ENCODE results near the gene MTFR1L.

The MTFR1L gene

GRCh38 chr1:25811384-25812082 lies 8.2 kb upstream of the MTFR1L start:
- no peak overlapping the region for H3K4me3 Mint-ChIP-seq
- peaks cover 4% of the 10 kb centered on the region for H3K36me3 Mint-ChIP-seq (ENCODE audit: low read depth)
- peaks cover 3% of the 10 kb centered on the region for H3K27me3 Mint-ChIP-seq (ENCODE audit: low read depth, poor library complexity)
- H3K27ac Mint-ChIP-seq = no peak overlapping the region
- H3K4me1 Mint-ChIP-seq = peaks cover 5% of the 10 kb centered on the region
- TF ChIP-seq, protein P1, sequence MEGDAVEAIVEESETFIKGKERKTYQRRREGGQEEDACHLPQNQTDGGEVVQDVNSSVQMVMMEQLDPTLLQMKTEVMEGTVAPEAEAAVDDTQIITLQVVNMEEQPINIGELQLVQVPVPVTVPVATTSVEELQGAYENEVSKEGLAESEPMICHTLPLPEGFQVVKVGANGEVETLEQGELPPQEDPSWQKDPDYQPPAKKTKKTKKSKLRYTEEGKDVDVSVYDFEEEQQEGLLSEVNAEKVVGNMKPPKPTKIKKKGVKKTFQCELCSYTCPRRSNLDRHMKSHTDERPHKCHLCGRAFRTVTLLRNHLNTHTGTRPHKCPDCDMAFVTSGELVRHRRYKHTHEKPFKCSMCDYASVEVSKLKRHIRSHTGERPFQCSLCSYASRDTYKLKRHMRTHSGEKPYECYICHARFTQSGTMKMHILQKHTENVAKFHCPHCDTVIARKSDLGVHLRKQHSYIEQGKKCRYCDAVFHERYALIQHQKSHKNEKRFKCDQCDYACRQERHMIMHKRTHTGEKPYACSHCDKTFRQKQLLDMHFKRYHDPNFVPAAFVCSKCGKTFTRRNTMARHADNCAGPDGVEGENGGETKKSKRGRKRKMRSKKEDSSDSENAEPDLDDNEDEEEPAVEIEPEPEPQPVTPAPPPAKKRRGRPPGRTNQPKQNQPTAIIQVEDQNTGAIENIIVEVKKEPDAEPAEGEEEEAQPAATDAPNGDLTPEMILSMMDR (IDR thresholded peaks at IDR 0.05) = no peak
- DNase-seq = no peak
- H3K9me3 Mint-ChIP-seq = no peaks in the 10 kb centered on the region

DNA sequence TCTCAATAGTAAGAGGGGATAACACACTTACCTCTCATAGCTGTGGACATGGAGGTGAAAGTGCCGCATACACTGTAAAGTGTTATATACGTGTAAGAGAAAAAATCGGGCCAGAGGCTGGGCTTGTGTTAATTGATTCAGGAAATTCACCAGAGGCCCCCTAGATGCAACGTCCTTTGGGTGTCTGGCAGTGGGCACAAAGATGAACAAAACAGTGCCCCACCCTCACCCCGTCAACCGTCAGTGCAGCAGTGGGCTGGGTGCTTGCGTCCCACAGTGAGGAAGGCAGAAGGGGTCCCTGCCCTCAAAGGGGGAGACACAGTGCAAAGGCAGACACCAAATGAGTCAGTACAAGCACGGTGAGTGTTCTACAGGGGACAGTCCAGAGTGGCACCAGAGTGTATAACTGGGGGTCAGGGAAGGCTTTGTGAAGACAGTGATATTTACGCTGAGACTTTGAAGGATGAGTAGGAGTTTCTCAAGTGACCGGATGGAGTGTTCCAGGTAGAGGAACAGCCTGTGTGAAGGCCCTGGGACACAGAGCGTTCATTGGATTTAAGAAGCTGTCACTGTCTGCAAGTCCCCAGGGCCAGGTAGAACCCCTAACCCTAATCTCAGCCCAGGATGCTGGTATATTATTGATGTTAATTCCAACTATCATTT lies 6.6 kb upstream of the MTFR1L start:
- H3K9me3 Mint-ChIP-seq = no peaks in the 10 kb centered on the region

GRCh38 chr1:25813734-25814471 lies 5.9 kb upstream of the MTFR1L start:
- H3K4me3 Mint-ChIP-seq = no peak overlapping the region
- H3K9me3 Mint-ChIP-seq = no peaks in the 10 kb centered on the region
- H3K4me1 Mint-ChIP-seq = peaks cover 20% of the 10 kb centered on the region
- H3K27ac Mint-ChIP-seq = no peak overlapping the region
- no peak for DNase-seq
- TF ChIP-seq, protein P1 (IDR thresholded peaks at IDR 0.05) = no peak
- peaks cover 3% of the 10 kb centered on the region for H3K36me3 Mint-ChIP-seq (ENCODE audit: low read depth)
- H3K27me3 Mint-ChIP-seq (ENCODE audit: low read depth, poor library complexity) = no peaks in the 10 kb centered on the region

More for the DNA sequence above, 6.6 kb upstream of the MTFR1L start:
- peaks cover 13% of the 10 kb centered on the region for H3K4me1 Mint-ChIP-seq
- no peak for DNase-seq
- peaks cover 3% of the 10 kb centered on the region for H3K27me3 Mint-ChIP-seq (ENCODE audit: low read depth, poor library complexity)
- TF ChIP-seq, protein P1 (IDR thresholded peaks at IDR 0.05) = no peak
- peaks cover 4% of the 10 kb centered on the region for H3K36me3 Mint-ChIP-seq (ENCODE audit: low read depth)
- H3K4me3 Mint-ChIP-seq = no peak overlapping the region
- no peak overlapping the region for H3K27ac Mint-ChIP-seq

- H3K4me3 Mint-ChIP-seq = no peak overlapping the region
- no peak for DNase-seq
- H3K9me3 Mint-ChIP-seq = no peaks in the 10 kb centered on the region
- H3K4me1 Mint-ChIP-seq = peaks cover 24% of the 10 kb centered on the region
- H3K27me3 Mint-ChIP-seq (ENCODE audit: low read depth, poor library complexity) = no peaks in the 10 kb centered on the region
- no peaks in the 10 kb centered on the region for H3K36me3 Mint-ChIP-seq (ENCODE audit: low read depth)
- H3K27ac Mint-ChIP-seq = no peak overlapping the region
- TF ChIP-seq, protein P1 (IDR thresholded peaks at IDR 0.05) = no peak
Measured at GRCh38 chr1:25814549-25815087, 5.1 kb upstream of the MTFR1L start.

DNA sequence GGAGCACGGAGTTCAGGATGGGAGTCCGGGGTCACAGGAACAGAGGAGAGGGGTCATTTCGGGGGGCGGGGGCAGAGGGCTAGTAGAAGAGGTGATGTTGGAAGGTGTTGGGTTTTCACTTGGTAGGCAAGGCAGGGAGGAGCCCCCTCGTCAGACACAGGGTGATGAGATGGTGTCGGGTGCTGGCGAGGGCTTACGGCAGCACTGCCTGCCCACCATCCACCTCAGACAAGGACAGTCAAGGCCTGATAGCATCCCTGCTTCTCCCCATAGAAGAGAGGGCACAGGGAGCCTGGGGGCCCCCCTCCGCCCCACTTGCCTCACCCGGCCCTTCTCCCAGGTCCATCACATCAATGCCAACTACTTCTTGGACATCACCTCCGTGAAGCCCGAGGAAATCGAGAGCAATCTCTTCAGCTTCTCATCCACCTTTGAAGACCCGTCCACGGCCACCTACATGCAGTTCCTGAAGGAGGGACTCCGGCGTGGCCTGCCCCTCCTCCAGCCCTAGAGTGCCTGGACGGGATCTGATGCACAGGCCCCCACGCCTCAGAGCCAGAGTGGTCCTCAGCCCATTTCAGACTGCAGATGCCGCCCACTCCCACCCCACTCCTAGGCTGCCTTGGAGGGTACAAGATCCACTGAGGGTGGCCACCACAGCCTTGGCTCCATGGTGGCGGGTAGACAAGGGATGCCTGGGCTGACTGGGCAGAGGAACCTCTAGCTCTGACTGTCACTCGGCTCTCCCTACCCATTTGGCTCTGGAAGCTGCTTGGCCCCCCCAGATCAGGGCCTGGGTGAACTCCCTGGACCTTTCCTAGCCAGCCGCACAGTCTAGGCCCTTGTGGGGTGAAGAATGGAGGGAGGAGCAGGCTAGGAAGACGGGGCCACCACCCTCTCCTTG lies 4.3 kb upstream of the MTFR1L start:
- Mint-ChIP-seq H3K27me3 (ENCODE audit: low read depth, poor library complexity) (no peaks in the 10 kb centered on the region), H3K4me3 (no peak overlapping the region), H3K9me3 (no peaks in the 10 kb centered on the region), H3K36me3 (ENCODE audit: low read depth) (no peaks in the 10 kb centered on the region), H3K27ac (no peak overlapping the region), H3K4me1 (peaks cover 22% of the 10 kb centered on the region)
- TF ChIP-seq, protein P1 (IDR thresholded peaks at IDR 0.05) = no peak
- DNase-seq = no peak
